ENCODE measurements around the gene ETS1.

ETS1 gene

GRCh38 chr11:128518493-128519207 lies 68.7 kb downstream of the ETS1 start:
- no peak for DNase-seq (ENCODE audit: low spot score)

- no peak for DNase-seq (ENCODE audit: low spot score)
Observed at GRCh38 chr11:128517451-128518230, 69.7 kb downstream of the ETS1 start.

GRCh38 chr11:128516886-128517285 lies 70.5 kb downstream of the ETS1 start:
- DNase-seq (ENCODE audit: low spot score): no peak

GRCh38 chr11:128515826-128516778 lies 71.3 kb downstream of the ETS1 start:
- DNase-seq (ENCODE audit: low spot score): no peak

GRCh38 chr11:128515086-128515485 lies 72.3 kb downstream of the ETS1 start:
- no peak for DNase-seq (ENCODE audit: low spot score)

- DNase-seq (ENCODE audit: low spot score): no peak
Observed at GRCh38 chr11:128513915-128514681, 73.3 kb downstream of the ETS1 start.

- no peak for DNase-seq (ENCODE audit: low spot score)
Observed at GRCh38 chr11:128512474-128512996, 74.8 kb downstream of the ETS1 start.

- no peak for DNase-seq (ENCODE audit: low spot score)
Observed at GRCh38 chr11:128511712-128512111, 75.6 kb downstream of the ETS1 start.

- no peak for DNase-seq (ENCODE audit: low spot score)
Observed at GRCh38 chr11:128509621-128510389, 77.6 kb downstream of the ETS1 start.

- DNase-seq (ENCODE audit: low spot score): no peak
Observed at GRCh38 chr11:128508770-128509510, 78.4 kb downstream of the ETS1 start.

- no peak for DNase-seq (ENCODE audit: low spot score)
Observed at GRCh38 chr11:128507936-128508335, 79.4 kb downstream of the ETS1 start.

GRCh38 chr11:128506999-128507611 lies 80.3 kb downstream of the ETS1 start:
- peak; percentile 82 for DNase-seq (ENCODE audit: low spot score)

GRCh38 chr11:128506356-128506755 lies 81.0 kb downstream of the ETS1 start:
- no peak for DNase-seq (ENCODE audit: low spot score)

- DNase-seq (ENCODE audit: low spot score): no peak
Observed at GRCh38 chr11:128505449-128506065, 81.8 kb downstream of the ETS1 start.

GRCh38 chr11:128504486-128504885 lies 82.9 kb downstream of the ETS1 start:
- DNase-seq (ENCODE audit: low spot score): no peak

GRCh38 chr11:128503245-128503991 lies 83.9 kb downstream of the ETS1 start:
- peak; percentile 80 for DNase-seq (ENCODE audit: low spot score)

- DNase-seq (ENCODE audit: low spot score): no peak
Observed at GRCh38 chr11:128502726-128503125, 84.6 kb downstream of the ETS1 start.
